G401.6 (cell line): ENCODE results near the gene WDR86.

Source experiments
- FAIRE-seq: peaks from 2 replicates; lab custom pipeline; 2012; peaks lifted over from hg19 to GRCh38; lab: Jason Lieb, UNC

The WDR86 gene

GRCh38 chr7:151406051-151406875, 3.6 kb downstream of the WDR86 start:
- no peak for FAIRE-seq

- FAIRE-seq = no peak
Measured at GRCh38 chr7:151405588-151405987, 4.2 kb downstream of the WDR86 start.

- no peak for FAIRE-seq
Measured at GRCh38 chr7:151405056-151405455, 4.8 kb downstream of the WDR86 start.

- FAIRE-seq = no peak
Measured at GRCh38 chr7:151404216-151405011, 5.4 kb downstream of the WDR86 start.

GRCh38 chr7:151403764-151404163, 6.1 kb downstream of the WDR86 start:
- no peak for FAIRE-seq

GRCh38 chr7:151402029-151402835, 7.6 kb downstream of the WDR86 start:
- FAIRE-seq = no peak

- FAIRE-seq = no peak
Measured at GRCh38 chr7:151400626-151401315, 9.1 kb downstream of the WDR86 start.

GRCh38 chr7:151399906-151400305, 9.9 kb downstream of the WDR86 start:
- no peak for FAIRE-seq

DNA sequence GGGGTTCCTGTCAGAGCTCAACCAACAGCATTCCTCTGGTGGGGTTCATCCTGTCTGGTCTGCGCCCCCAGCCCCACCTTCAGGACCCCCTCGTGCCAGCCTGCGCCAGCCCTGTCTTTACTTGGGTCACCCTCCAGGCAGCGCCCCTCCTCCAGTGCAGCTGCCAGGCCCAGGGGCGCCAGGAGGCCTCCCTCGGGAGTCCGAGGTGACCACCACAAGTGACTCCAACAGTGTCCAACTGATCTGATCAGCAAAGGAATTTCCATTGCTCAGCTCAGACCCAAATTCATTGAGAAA, 10.6 kb downstream of the WDR86 start:
- no peak for FAIRE-seq

DNA sequence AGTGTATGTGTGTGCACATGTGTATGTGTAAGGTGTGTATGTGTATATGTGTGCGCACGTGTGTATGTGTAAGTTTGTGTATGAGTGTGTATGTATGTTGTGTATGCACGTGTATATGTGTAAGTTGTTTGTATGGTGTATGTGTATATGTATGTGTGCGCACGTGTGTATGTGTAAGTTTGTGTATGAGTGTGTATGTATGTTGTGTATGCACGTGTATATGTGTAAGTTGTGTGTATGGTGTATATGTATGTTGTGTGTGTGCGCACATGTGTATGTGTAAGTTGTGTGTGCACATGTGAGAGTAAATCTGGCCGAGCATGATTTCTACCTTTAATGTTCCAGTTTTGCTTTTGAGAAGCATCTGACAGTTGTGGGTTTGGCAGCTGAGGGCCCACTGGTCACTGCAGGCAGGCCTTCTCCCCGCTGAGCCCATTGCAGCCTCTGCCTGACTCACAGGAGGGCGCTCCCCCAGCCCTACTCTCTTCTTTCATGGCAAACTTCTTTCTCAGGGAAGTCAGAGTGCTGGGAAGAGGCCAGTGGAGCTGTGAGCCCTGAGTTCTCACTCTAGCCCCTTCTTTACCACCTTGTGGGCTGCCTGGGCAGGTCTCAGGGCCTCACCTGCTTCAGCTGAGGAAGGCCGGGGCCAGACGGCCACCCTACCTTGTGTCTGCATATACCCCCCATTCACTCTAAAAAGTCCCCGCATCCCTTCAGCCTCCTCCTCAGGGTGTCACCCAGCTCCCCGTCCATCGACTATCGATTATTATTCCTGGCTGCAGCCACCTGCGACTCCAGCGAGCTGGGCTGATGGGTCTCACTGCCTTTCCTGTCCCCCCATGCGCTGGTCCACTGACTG, 11.2 kb downstream of the WDR86 start:
- FAIRE-seq = no peak

- FAIRE-seq = no peak
Measured at GRCh38 chr7:151397026-151397425, 12.8 kb downstream of the WDR86 start.

- FAIRE-seq = no peak
Measured at GRCh38 chr7:151396328-151396970, 13.4 kb downstream of the WDR86 start.

- no peak for FAIRE-seq
Measured at GRCh38 chr7:151395036-151395367, 14.8 kb downstream of the WDR86 start.

DNA sequence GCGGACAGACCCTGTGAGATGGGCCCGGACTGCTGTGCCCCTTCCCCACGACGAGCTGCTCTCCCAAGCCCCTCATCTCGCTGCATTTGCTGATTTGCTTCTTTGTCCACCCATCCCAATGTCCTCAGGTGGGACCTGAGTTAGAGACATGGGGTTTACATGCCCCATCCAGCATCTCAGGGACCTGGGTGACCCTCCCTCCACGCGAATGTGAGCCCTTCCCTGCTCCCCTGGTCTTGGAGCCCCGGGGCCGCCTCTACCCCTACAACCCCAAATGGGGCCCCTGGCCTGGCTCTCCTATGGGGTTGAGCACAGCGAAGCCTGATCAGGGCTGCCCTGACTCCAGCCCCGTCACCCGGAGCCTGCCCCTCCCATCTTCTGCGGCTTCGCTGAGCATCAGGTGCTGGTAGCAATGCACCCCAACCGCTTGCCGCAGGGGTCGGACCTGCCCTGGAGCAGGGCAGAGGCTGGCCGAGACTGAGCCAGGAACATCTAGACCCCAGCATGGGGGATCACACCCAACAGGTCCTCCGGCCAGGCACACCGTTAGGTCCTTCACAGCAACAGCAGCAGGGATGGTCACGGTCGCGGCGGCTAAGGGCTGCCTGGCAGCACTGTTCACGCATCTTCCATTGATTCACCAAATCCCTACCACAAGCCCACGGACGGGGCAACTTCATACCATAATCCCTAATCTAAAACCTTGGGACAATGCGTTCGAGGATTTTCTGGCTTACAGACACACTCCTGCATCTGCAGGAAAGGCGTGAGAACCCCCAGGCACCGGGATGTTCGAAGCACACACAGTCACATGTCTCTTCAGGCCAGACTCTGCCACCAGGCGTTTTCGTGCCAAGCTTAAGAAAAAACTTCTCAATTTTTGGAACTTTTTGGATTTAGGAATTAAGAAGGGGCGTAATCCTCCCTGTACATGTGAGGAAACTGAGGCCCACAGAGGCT, 15.5 kb downstream of the WDR86 start:
- no peak for FAIRE-seq

DNA sequence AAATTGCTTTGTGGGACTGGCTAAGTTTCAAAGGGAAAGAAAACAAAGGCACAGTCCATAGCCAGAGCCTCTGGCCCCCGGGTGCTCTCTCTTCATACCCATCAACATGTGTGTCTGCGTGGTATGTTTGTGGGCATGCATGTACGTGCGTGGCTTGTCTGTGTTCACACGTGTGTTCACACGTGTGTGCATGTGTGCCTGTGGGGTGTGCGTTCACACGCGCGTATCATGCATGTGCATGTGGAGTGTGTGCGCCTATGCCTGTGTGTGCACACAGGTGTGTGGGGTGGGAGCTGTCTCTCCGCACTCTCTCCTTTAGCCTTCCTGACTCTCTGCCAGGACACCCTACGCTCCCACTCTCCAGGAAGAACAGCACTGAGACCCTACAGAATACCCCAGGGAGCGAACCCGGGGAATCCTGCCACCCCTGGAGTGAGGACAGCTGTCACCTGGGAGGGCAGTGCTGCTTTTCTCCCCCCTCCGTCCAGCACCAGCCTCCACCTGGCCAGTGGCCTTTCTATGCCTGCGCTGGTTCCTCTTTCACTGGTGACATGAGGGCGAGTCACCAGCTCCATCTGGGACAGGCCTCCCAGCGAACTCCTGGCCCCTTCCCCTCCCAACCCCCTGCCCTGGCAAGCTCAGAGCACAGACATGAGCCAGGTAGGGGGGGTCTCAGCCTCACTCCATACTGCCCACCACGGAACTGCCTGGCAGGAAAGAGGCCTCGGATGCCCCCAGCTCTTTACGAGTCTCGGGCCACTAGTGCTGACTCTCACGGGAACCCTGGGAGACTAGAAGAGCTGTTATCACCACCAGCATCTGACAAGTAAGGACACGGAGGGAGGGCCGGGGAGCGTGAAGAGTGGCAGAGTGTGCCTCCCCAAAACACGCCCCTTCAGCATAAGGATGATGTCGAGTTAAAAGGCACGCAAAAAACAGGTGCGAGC, 16.5 kb downstream of the WDR86 start:
- FAIRE-seq = no peak

GRCh38 chr7:151392426-151392825, 17.4 kb downstream of the WDR86 start:
- FAIRE-seq = no peak

- no peak for FAIRE-seq
Measured at GRCh38 chr7:151392002-151392401, 17.8 kb downstream of the WDR86 start.

DNA sequence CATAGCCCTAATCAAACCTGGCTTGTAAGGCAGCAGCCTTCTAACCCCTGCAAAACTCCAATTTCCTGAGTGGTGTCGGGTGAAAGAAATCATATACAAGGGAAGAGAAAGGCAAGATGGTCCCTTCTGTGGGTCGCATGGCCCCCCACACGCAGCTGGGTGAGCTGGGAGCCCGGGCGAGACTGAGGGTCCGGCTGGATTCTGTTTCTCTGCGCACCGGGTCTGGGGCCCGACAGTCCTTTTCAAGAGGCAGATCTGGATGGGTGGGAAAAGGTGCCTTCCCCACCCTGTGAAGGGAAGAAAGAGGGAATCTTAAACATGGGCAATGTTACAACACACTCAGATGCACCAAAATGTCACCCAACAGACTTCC, 18.5 kb downstream of the WDR86 start:
- FAIRE-seq = no peak
